Stromal cell of bone marrow (primary cell): ENCODE data around the gene KDM1A.
A peak's percentile ranks its signal among the peaks of the same experiment; 100 is the strongest.
"Not testable (repeated sequence)": the region's sequence is repeated elsewhere in the genome, so short reads cannot be mapped to it uniquely, and the experiment has no call there.

Experiments
- DNase-seq: peaks from one replicate; pipeline ENCODE4 v3.0.0-alpha.2; 2012; ENCODE audit warnings: low read depth

Gene KDM1A

GRCh38 chr1:23019094-23019862, at the start of gene KDM1A:
Gene KDM1A (plus strand): TSS chr1:23019468. CDS start chr1:23019597, 129 bp downstream.
- peak; percentile 96 for DNase-seq

GRCh38 chr1:22970096-22970495, 49.2 kb upstream of the KDM1A start:
- no peak for DNase-seq

- DNase-seq: no peak
These were observed 48.1 kb upstream of the KDM1A start for GRCh38 chr1:22971161-22971560.

GRCh38 chr1:22971611-22972405, 47.5 kb upstream of the KDM1A start:
- no peak for DNase-seq

- DNase-seq: no peak
These were observed 46.5 kb upstream of the KDM1A start, which contains the start of gene LACTBL1 for GRCh38 chr1:22972760-22973159. Gene LACTBL1 (minus strand): TSS chr1:22972866. CDS start chr1:22972316, 550 bp downstream.

- no peak for DNase-seq
These were observed 43.6 kb upstream of the KDM1A start for GRCh38 chr1:22975694-22976093.

GRCh38 chr1:22976127-22976460, 43.2 kb upstream of the KDM1A start:
- no peak for DNase-seq

- peak; percentile 77 for DNase-seq
These were observed 42.6 kb upstream of the KDM1A start for GRCh38 chr1:22976461-22977243.

GRCh38 chr1:22978299-22978698, 41.0 kb upstream of the KDM1A start:
- peak; percentile 21 for DNase-seq

GRCh38 chr1:22980471-22980790, 38.8 kb upstream of the KDM1A start:
- DNase-seq: not testable (repeated sequence)

GRCh38 chr1:22983944-22984343, 35.3 kb upstream of the KDM1A start:
- DNase-seq: no peak

- DNase-seq: not testable (repeated sequence)
These were observed 26.9 kb upstream of the KDM1A start for GRCh38 chr1:22992384-22992783.

GRCh38 chr1:22993220-22993795, 26.0 kb upstream of the KDM1A start:
- DNase-seq: not testable (repeated sequence)

- no peak for DNase-seq
These were observed 23.5 kb upstream of the KDM1A start for GRCh38 chr1:22995774-22996173.

GRCh38 chr1:22997528-22997927, 21.7 kb upstream of the KDM1A start:
- not testable (repeated sequence) for DNase-seq

- DNase-seq: not testable (repeated sequence)
These were observed 19.1 kb upstream of the KDM1A start for GRCh38 chr1:23000133-23000532.

GRCh38 chr1:23002218-23002617, 17.1 kb upstream of the KDM1A start:
- not testable (repeated sequence) for DNase-seq

- no peak for DNase-seq
These were observed 15.2 kb upstream of the KDM1A start for GRCh38 chr1:23004112-23004511.

GRCh38 chr1:23004769-23005168, 14.5 kb upstream of the KDM1A start:
- not testable (repeated sequence) for DNase-seq

GRCh38 chr1:23007106-23007505, 12.2 kb upstream of the KDM1A start:
- no peak for DNase-seq

GRCh38 chr1:23008901-23009300, 10.4 kb upstream of the KDM1A start:
- DNase-seq: no peak

GRCh38 chr1:23010025-23010424, 9.2 kb upstream of the KDM1A start:
- DNase-seq: not testable (repeated sequence)
